WI38 (cell line): ENCODE measurements around the gene GLYATL2.

Source experiments
- H3K4me3 ChIP-seq: 2 replicates; pipeline ENCODE4 v1.5.1; 2011; ENCODE audit warnings: low read depth, mild to moderate bottlenecking, control low read depth, low read length
- TF ChIP-seq, protein P1 (sequence below): IDR thresholded peaks from 2 replicates; pipeline ENCODE4 v1.5.1; 2012; ENCODE audit warnings: low read depth, mild to moderate bottlenecking, control low read depth, low read length

Gene GLYATL2

DNA sequence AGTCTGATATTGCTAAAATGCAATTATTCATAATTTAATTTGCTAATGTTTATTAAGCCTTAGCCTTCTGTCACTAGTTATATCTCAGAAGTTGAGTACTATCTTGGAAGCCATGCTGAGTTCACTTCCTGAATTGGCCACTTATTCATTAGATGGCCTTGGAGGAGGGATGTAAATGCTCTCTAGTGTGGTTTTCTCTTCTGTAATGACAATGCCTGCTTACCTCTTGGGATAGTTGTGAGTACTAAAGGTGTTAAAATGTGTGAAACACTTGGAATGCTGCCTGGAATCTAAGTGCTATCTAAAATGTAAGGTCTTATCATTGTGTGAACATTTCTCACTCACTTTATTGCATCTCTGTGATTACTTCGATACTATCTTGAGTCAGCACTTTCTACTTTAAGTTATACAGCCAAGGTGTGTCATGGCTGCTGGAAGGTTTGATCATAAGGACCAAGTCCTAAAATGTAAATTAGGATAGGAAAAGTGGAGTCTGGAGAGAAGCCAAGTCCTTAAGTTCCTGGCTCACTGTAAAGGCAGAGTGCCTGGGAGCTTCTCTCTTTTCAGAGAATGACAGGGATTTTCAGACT lies 12.4 kb downstream of the GLYATL2 start:
- TF ChIP-seq, protein P1, sequence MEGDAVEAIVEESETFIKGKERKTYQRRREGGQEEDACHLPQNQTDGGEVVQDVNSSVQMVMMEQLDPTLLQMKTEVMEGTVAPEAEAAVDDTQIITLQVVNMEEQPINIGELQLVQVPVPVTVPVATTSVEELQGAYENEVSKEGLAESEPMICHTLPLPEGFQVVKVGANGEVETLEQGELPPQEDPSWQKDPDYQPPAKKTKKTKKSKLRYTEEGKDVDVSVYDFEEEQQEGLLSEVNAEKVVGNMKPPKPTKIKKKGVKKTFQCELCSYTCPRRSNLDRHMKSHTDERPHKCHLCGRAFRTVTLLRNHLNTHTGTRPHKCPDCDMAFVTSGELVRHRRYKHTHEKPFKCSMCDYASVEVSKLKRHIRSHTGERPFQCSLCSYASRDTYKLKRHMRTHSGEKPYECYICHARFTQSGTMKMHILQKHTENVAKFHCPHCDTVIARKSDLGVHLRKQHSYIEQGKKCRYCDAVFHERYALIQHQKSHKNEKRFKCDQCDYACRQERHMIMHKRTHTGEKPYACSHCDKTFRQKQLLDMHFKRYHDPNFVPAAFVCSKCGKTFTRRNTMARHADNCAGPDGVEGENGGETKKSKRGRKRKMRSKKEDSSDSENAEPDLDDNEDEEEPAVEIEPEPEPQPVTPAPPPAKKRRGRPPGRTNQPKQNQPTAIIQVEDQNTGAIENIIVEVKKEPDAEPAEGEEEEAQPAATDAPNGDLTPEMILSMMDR: no peak
- no peak overlapping the region for H3K4me3 ChIP-seq

DNA sequence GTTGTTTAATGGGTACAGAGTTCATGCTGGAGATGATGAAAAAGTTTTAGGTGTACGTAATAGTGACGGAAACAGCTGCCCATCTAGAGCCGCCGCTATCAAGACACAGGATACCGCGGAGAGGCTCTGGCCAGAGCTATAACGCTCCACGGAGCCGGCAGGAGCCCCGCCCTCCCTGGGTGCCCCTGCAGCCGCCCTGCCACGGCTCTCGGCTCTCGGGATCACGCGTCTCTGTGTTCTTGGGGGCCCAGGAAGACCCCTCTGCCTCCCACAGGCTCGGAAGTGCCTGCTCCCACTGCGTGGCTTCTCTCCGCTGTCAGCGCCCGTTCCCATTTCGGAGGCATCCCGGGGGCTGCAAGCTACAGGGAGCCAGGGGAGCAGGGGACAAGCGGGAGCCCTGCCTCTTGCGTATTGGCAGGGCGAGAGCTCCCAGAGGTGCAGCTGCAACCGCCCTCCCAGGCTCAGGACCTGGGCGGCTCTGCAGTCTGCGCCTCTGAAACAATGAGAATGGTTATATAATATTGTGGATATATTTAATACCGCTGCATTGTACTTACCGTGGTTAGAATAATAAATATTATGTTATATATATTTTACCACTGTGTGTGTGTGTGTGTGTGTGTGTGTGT lies 13.7 kb downstream of the GLYATL2 start:
- no peak overlapping the region for H3K4me3 ChIP-seq
- TF ChIP-seq, protein P1: no peak

DNA sequence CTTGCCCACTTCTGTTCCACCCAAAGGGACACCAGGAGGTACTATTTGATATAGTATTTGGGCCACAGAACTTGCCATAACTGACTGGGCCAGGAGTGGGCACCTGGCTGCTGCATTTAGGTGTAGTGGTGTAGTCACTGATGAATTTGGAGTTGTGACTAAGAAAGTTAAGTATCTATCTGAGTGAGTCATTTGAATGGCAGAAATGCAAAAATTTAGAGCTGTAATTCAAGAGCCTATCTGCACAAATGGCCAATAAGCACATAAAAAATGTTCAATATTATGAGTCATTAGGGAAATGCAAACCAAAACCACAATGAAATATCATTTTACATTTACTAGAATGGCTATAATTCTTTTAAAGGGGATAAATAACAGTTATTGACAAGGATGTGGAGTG lies 14.7 kb downstream of the GLYATL2 start:
- H3K4me3 ChIP-seq: no peak overlapping the region

DNA sequence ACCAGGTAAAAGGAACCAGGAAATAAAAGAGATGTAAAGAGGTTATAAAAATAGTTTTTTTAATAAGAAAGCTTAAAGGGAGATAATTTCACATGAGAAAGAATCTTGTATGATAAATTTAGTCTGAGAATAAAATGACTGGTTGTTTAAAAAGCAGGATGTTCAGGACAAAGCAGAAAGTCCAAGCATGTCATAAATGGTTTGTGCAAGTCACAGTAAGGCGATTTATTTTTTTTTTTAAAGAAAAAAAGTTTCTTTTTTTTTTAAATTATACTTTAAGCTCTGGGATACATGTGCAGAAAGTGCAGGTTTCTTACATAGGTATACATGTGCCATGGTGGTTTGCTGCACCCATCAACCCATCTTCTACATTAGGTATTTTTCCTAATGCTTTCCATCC lies 30.8 kb downstream of the GLYATL2 start:
- TF ChIP-seq, protein P1: no peak
- no peak overlapping the region for H3K4me3 ChIP-seq

More for the DNA sequence above, 14.7 kb downstream of the GLYATL2 start:
- TF ChIP-seq, protein P1: no peak

DNA sequence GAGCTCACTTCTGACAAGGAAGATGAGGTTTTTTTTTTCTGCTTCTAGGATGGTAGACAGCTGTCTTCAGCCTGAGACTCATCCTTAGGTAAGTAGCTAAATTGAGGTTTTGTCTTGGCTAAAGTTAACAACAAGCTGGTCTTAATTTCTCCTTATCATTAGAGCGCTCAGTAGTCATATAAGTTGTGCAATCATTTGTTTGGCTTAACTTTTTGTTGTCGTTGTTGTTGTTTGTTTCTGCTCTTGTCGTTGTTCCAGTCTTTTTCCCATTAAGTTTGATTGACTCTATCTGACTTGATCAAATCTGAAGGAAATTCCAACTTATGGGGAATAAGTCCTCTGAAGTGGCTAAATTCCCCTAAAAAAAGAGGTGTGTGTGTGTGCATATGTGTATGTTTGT lies 33.0 kb downstream of the GLYATL2 start:
- TF ChIP-seq, protein P1: no peak
- no peak overlapping the region for H3K4me3 ChIP-seq

DNA sequence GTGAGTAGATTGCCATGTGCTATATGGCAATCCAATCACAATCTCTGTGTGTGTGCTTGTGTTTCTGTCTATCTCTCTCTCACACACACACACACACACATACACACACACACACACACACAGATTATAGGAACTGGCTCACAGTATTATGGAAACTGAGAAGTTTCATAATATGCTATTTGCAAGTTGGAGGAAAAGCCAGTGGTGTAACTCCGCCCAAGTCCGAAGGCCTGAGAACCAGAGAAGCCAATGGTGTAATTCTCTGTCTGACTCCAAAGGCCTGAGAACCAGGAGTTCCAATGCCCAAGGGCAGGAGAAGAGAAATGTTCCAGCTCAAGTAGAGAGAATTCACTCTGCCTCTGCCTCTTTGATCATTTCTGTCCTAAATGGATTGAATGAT lies 37.2 kb downstream of the GLYATL2 start:
- H3K4me3 ChIP-seq: no peak overlapping the region
- TF ChIP-seq, protein P1: no peak

DNA sequence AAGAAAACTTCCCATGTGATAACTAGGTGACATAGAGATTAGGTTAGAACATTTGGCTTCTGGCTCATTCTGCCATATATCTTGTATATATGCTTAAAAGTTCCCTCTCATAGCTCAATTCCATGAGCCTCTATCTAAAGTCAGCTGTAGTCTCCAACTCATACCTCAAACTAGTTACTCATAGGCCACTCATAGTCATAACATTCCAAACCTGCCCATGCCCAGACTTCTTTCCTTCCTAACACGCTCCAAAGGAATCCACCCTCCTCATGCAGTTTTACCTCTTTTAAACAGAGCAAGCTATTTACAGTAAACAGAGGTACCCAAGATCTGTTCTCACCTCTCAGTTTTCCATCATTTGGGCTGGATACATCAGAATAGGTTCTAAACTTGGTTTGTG lies 39.4 kb downstream of the GLYATL2 start:
- TF ChIP-seq, protein P1: no peak
- H3K4me3 ChIP-seq: no peak overlapping the region
